Dermis blood vessel endothelial cell (primary cell): ENCODE data around the gene TMEM190. TPM values are rescaled to one million over a fixed set of nuclear protein-coding genes. Genes with fewer than 3 reads are reported as not detected.
"Not testable (repeated sequence)": the region's sequence is repeated elsewhere in the genome, so short reads cannot be mapped to it uniquely, and the experiment has no call there.

ENCODE experiments used
- DNase-seq: peaks from one replicate; pipeline ENCODE4 v3.0.0; 2010
- total RNA-seq: library from RNA; depleted of rRNA; stranded (reverse); fragments of >200 nt; gene quantifications from 2 replicates; pipeline ENCODE4 v1.2.3, GENCODE V29; 2014

The TMEM190 gene
- total RNA-seq, result not detected in 2 replicates

DNA sequence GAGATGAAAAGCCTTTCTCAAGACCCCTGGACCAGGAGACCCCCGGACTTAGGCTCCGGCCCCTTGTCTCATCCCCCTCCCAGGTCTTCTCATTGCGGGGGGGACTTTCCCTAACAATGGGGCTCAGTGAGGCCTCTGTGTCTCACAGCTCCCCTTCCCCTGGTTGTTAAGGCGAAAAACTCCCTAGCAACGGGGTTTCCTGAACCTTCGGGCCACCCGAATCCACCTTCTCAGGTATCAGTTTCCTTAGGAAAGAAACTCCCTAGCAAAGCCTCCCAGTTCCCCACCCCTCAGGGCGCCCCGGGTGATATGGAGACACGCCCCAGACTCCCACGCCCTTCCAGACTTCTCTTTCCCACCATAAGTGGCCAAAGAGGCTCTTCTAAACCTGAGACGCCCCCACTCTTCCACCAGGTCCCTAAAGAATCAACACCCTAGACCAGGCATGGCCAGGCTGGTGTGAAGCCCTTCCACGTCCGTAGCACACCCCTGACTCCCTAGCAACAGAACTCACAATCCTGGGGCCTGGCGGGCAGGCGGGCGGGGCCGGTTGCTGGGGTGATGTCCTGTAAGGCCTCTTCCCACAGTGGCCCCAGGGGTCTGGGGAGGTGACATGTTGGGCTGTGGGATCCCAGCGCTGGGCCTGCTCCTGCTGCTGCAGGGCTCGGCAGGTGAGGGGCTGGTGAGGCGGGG is at the start of gene TMEM190:
TMEM190 (plus strand) TSS at position 586 of the 693 bp plus-strand sequence; CDS start at position 614, 28 bp downstream.
- no peak for DNase-seq

DNA sequence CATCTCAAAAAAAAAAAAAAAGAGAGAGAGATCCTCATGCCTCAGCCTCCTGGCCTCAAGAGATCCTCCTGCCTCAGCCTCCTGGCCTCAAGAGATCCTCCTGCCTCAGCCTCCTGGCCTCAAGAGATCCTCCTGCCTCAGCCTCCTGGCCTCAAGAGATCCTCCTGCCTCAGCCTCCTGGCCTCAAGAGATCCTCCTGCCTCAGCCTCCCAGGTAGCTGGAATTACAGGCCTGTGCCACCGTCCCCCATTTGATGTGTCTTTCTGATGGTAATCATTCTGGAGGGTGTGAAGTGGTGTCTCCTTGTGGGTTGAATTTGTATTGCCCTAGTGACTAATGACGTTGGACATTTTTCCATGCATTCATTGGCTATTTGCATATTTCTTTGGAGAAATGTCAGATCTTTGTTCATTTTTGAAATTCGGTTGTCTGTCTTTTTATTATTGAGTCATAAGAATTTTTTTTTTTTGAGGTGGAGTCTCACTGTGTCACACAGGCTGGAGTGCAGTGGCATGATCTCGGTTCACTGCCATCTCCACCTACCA is 47.8 kb upstream of the TMEM190 start:
- peak; percentile 24 for DNase-seq

GRCh38 chr19:55329791-55330190 is 46.8 kb upstream of the TMEM190 start:
- not testable (repeated sequence) for DNase-seq

GRCh38 chr19:55333870-55334269 is 42.8 kb upstream of the TMEM190 start:
- no peak for DNase-seq

GRCh38 chr19:55336101-55336500 is 40.5 kb upstream of the TMEM190 start:
- DNase-seq, result peak; percentile 18

DNA sequence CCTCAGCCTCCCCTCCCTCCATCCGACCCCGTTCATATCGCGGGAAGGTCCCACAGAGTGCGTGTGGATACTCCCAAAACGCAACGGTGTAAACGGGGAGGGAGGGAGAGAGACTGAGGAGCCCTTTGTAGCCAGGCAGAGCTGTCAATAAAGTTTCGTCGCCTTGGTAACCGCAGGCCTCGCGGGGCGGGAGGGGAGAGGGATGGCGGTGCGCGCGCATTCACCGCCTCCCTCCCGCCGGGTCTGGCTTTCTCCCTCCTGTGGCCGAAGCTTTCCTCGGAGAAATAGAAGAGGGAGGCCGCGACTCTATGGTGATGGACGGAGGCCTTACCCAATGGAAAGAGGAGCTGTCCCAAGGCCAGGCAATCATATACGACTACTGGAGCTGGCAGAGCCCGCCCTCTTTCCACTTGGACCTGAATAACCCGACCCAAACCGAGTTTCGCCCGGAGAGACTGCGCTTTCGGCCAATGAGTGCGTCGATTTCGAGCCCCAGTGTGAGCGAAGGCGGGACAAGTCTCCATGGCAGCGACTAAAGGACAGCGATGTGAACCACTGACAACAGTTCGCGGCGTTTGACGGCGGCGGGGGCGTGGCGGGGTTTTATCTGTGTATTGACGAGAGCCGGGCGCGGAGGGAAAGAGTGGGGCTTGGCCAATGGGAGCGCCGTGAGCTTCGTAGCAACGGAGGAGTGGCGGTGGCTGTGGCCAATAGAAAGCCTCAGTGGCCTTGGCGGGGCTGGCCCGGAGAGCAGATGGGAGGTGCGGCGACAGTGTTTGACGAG is 37.3 kb upstream of the TMEM190 start, which contains the start of gene KMT5C:
KMT5C (plus strand) TSS at position 772 of the 784 bp plus-strand sequence. CDS start 2,061 bp downstream, outside the sequence.
- DNase-seq, result peak; percentile 100

- peak; percentile 19 for DNase-seq
Observed at GRCh38 chr19:55339889-55340783, 36.5 kb upstream of the TMEM190 start.

- peak; percentile 33 for DNase-seq
Observed at GRCh38 chr19:55340784-55341147, 35.9 kb upstream of the TMEM190 start.

DNA sequence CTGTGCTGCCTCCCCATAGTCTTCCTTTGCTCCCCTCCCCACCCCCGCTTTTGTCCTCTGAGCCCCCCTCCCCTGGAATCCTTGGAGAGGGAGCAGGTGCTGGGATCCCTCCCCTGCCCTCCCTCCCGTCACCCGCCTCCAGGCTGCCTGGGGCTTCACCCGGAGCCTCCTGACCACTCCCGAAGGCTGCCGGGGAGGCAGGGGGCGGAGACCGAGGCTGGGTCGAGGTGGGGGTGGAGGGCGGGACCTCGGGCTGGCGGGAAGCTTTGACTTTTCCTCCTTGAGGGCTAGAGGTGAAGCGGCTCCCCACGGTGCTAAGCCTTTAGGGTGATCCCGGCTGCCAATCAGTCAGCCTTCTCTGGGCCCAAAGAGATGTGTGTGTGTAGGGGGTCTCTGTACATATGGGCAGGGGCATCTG is 35.4 kb upstream of the TMEM190 start:
- peak; percentile 53 for DNase-seq

GRCh38 chr19:55341595-55342531 is 34.8 kb upstream of the TMEM190 start:
- no peak for DNase-seq

DNA sequence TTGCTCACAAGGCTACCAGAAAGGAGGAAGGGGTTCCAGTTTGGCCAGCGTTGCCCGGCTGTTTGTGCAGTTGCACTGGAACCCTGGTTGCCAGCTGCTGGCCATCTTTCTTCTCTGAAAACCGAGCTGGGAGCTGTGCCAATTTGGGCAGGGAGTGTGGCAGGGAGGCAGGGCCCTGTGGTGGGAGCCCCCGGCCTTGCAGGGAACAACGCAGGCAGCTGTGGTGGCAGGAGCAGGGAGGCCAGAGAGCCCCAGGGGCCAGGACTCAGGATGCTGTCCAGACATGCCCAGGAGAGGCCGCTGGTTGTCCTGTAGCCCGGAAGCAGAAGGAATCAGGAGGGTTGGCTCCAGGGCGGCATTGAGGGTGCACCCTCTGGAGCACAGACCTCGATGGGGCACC is 32.2 kb upstream of the TMEM190 start:
- DNase-seq, result no peak

DNA sequence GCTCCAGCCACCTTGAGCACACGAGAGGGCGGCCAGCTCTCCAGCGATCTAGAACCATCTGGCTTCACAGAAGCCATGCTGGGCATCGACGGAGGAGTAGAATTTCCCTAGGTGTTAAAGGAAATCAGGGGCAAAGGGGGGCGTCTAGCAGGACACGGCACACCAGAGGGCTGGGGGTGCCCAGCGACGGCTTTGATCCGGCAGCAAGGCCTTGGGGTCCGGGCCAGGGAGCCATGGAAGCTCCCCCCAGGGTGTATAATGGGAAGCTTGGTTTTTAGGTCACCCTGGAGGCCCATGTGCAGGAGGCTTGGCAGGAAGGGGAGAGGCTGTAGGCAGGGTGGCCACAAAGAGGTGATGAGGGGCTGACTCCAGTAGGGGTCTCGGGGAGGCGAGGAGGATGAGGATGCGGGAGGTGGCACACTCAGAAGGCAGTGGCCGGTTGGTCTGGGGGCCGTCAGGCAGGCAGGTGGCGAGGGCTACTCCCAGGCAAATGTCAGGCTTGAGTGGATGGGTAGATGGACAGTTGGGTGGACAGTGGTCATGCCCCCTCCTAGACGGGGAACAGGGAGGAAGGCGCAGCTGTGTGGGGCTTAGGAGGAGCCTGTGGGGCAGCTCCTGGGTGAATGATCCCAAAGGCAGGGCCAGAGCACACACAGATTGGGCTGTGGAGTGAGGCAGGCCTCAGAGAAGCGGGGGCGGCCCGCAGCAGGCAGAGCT is 31.4 kb upstream of the TMEM190 start:
- DNase-seq, result no peak

GRCh38 chr19:55345818-55346724 is 30.6 kb upstream of the TMEM190 start:
- no peak for DNase-seq

- DNase-seq, result no peak
Observed at GRCh38 chr19:55346725-55347441, 29.7 kb upstream of the TMEM190 start.

DNA sequence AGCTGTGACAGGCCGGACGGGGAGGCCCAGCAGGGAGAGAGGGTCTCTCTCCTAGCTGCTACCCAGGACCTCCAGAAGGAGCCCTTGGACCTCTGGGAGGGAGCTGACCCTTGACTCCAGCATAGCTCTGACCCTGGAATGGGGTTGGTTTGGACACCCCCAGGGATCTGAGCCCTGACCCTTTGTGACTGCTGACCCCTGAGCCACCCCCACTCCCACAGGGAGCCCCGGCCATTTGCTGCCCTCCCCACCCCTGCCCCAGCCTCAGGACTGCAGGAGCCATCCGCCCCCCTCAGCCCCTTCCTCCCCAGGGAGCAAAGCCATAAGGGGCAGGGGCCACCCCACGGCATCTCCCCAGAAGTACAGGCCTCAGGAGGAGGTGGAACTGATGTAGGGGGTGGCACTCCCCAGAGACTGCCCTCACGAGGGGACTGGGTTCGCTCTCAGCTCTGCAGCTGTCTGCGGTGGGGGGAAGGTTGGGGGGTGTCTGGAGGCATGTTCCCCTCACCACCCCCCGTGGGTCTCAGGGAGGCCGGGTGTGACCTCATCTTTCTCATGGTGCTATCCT is 29.1 kb upstream of the TMEM190 start:
- DNase-seq, result no peak

DNA sequence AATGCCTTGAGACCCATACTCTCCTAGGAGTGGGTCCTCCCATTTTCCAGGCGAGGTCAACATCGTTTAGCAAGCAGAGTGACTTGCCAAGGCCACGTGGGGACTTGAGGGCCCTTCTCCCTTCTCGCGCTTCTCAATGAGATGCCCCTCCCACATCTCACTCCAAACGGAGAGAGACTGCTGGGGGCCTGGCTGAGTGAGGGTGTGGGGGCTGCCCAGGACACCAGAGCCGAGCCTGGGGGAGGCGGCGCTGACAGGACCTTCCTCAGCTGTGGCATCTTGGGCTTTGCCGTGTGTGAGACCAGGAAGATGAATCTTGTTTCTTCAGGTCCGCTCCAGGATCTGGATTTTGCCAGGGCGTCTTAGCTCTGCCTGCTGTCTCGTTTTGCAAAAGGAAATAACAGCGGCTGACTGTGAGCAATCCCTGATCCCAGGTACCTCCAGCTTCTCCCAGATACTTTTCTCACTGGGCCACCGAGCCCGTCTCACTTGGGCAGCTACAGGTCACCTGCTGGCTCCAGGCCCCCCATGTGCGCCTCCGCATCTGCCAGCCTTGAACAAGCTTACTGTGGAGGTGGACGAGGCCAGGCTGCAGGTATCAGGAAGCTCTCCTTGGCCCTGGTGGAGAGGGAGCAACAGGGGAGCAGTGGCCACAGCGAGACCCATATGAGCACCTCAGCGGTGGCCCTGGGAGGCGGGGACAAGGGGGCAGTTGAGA is 28.1 kb upstream of the TMEM190 start:
- DNase-seq, result no peak

- DNase-seq, result no peak
Observed at GRCh38 chr19:55350620-55351315, 25.9 kb upstream of the TMEM190 start.
